Measurements from ENCODE around the gene TTC32.

GRCh38 chr2:19949071-19949470 lies 47.3 kb upstream of the TTC32 start:
- TF ChIP-seq POLR2AphosphoS5 (IDR thresholded peaks at IDR 0.05), result no peak
- TF ChIP-seq CTCF (IDR thresholded peaks at IDR 0.05), result no peak
- TF ChIP-seq POLR2A (IDR thresholded peaks at IDR 0.05), result no peak

Data from prostate gland (tissue), 2 donors.